ENCODE measurements around the gene GCNA. TPM values are rescaled to one million over a fixed set of nuclear protein-coding genes. Genes with fewer than 3 reads are reported as not detected.

GCNA gene
- total and polyA plus RNA-seq, 2 donors (not counting 1 experiment from before 2014, with no cell fraction given), result 0.74 to 2.3 TPM

DNA sequence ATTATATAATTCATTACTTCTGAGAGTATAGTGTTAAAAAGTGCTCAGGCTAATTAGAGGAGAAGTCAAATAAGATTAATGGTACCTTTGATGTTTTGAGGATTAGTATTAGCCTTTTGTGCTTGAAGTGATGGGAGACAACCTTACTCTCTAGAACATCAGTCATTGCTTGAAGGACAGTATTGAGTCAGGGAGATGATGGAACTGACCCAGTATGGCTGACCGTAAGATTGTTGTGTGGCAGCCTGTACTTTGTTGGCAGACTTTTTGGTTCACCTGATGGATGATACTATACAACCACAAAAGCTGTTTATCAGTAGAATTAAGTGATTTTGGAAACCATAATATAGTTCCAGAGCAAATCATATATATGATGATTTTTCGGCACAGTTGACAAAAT is 35.4 kb upstream of the GCNA start:
- no peak overlapping the region for H3K27ac ChIP-seq (ENCODE audit: insufficient read depth, low read length)
- peaks cover 3% of the 10 kb centered on the region for H3K4me1 ChIP-seq (ENCODE audit: control insufficient read depth, extremely low read depth, insufficient read depth, low read length)
- H3K36me3 ChIP-seq (ENCODE audit: control insufficient read depth, insufficient read depth, low read length), result peaks cover 5% of the 10 kb centered on the region
- H2AFZ ChIP-seq (ENCODE audit: low read length), result no peak overlapping the region
- TF ChIP-seq, protein P1, sequence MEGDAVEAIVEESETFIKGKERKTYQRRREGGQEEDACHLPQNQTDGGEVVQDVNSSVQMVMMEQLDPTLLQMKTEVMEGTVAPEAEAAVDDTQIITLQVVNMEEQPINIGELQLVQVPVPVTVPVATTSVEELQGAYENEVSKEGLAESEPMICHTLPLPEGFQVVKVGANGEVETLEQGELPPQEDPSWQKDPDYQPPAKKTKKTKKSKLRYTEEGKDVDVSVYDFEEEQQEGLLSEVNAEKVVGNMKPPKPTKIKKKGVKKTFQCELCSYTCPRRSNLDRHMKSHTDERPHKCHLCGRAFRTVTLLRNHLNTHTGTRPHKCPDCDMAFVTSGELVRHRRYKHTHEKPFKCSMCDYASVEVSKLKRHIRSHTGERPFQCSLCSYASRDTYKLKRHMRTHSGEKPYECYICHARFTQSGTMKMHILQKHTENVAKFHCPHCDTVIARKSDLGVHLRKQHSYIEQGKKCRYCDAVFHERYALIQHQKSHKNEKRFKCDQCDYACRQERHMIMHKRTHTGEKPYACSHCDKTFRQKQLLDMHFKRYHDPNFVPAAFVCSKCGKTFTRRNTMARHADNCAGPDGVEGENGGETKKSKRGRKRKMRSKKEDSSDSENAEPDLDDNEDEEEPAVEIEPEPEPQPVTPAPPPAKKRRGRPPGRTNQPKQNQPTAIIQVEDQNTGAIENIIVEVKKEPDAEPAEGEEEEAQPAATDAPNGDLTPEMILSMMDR (conservative IDR thresholded peaks at IDR 0.05 in 1 of 2, IDR thresholded peaks at IDR 0.05 in 1 of 2; ENCODE audit: low read depth in 1 of 2, low read length in 2 of 2), result no peak
- TF ChIP-seq EZH2 (IDR thresholded peaks at IDR 0.05; ENCODE audit: low read length, missing control alignments), result no peak
- peak overlapping the region in 1 of 4 experiments; percentile 25 for H3K4me3 ChIP-seq (replicated peaks in 1 of 4; ENCODE audit: control extremely low read depth in 1 of 4, insufficient read depth in 1 of 4, low read depth in 3 of 4, low read length in 4 of 4)
- no peaks in the 10 kb centered on the region for H3K9me3 ChIP-seq (ENCODE audit: control insufficient read depth, insufficient read depth, low read depth, low read length)
- peaks cover 77% of the 10 kb centered on the region for H3K79me2 ChIP-seq (ENCODE audit: control insufficient read depth, insufficient read depth, low read length)
- no peaks in the 10 kb centered on the region for H3K27me3 ChIP-seq (ENCODE audit: control insufficient read depth, insufficient read depth, low read length)
- H4K20me1 ChIP-seq (ENCODE audit: control insufficient read depth, extremely low read depth, insufficient read depth, low read length), result peaks cover 8% of the 10 kb centered on the region
- no peak overlapping the region for H3K9ac ChIP-seq (ENCODE audit: insufficient read depth, low read length)
- H3K4me2 ChIP-seq (ENCODE audit: extremely low read depth, insufficient read depth, low read length), result no peak overlapping the region
- DNase-seq (ENCODE audit: low read depth in 2 of 2), result peak in 1 of 2 donors; percentile 27

DNA sequence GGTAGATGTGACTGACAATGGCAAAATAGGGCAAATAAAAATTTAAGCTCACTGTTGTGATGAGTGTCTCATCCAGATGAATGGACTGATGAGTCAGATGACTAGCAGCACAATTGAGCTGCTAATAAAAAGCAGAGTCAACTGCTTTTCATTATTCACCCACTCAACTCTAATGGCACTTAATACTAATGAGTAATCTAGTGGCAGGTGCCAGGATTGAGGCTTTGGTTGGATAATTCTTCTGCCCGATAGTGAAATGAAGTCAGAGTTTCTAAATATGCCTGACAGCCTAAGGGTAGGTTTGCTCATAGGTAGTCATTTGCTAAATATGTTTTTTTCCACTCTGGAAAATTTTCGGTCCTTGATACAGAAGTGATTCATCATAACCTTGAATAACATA is 34.9 kb upstream of the GCNA start:
- no peaks in the 10 kb centered on the region for H3K9me3 ChIP-seq (ENCODE audit: control insufficient read depth, insufficient read depth, low read depth, low read length)
- H3K4me2 ChIP-seq (ENCODE audit: extremely low read depth, insufficient read depth, low read length), result no peak overlapping the region
- peaks cover 5% of the 10 kb centered on the region for H3K36me3 ChIP-seq (ENCODE audit: control insufficient read depth, insufficient read depth, low read length)
- H3K4me1 ChIP-seq (ENCODE audit: control insufficient read depth, extremely low read depth, insufficient read depth, low read length), result peaks cover 3% of the 10 kb centered on the region
- no peak overlapping the region for H3K9ac ChIP-seq (ENCODE audit: insufficient read depth, low read length)
- peaks cover 8% of the 10 kb centered on the region for H4K20me1 ChIP-seq (ENCODE audit: control insufficient read depth, extremely low read depth, insufficient read depth, low read length)
- no peak overlapping the region for H3K4me3 ChIP-seq (replicated peaks in 1 of 4; ENCODE audit: control extremely low read depth in 1 of 4, insufficient read depth in 1 of 4, low read depth in 3 of 4, low read length in 4 of 4)
- TF ChIP-seq EZH2 (IDR thresholded peaks at IDR 0.05; ENCODE audit: low read length, missing control alignments), result no peak
- TF ChIP-seq, protein P1 (conservative IDR thresholded peaks at IDR 0.05 in 1 of 2, IDR thresholded peaks at IDR 0.05 in 1 of 2; ENCODE audit: low read depth in 1 of 2, low read length in 2 of 2), result no peak
- peak in 1 of 2 donors; percentile 86 for DNase-seq (ENCODE audit: low read depth in 2 of 2)
- no peak overlapping the region for H3K27ac ChIP-seq (ENCODE audit: insufficient read depth, low read length)
- H3K79me2 ChIP-seq (ENCODE audit: control insufficient read depth, insufficient read depth, low read length), result peaks cover 72% of the 10 kb centered on the region
- H3K27me3 ChIP-seq (ENCODE audit: control insufficient read depth, insufficient read depth, low read length), result no peaks in the 10 kb centered on the region
- H2AFZ ChIP-seq (ENCODE audit: low read length), result no peak overlapping the region

DNA sequence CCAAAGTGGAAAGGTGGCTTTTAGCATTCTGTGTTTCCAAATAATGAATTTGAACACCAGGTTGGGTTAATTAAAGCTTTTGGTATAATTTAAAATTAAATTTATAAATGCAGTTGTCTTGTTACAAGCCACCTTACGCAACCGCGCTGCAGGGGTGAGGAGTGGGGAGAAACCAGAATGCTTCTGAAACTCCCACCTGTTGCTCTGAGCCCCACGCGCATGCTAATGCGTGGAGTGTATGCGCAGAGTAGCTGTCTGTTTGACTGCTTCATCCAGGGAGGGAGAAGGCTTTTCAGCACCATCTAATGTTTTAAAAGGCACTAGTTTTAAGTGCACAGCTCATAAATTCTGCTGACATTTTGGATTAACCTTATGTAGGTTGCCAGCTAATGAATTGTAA is 32.9 kb upstream of the GCNA start:
- Histone ChIP-seq H3K4me3 (replicated peaks in 1 of 4; ENCODE audit: control extremely low read depth in 1 of 4, insufficient read depth in 1 of 4, low read depth in 3 of 4, low read length in 4 of 4) (no peak overlapping the region), H2AFZ (ENCODE audit: low read length) (no peak overlapping the region), H3K9me3 (ENCODE audit: control insufficient read depth, insufficient read depth, low read depth, low read length) (no peaks in the 10 kb centered on the region), H3K9ac (ENCODE audit: insufficient read depth, low read length) (no peak overlapping the region), H4K20me1 (ENCODE audit: control insufficient read depth, extremely low read depth, insufficient read depth, low read length) (peaks cover 8% of the 10 kb centered on the region), H3K27me3 (ENCODE audit: control insufficient read depth, insufficient read depth, low read length) (no peaks in the 10 kb centered on the region), H3K4me2 (ENCODE audit: extremely low read depth, insufficient read depth, low read length) (no peak overlapping the region), H3K79me2 (ENCODE audit: control insufficient read depth, insufficient read depth, low read length) (peaks cover 53% of the 10 kb centered on the region), H3K36me3 (ENCODE audit: control insufficient read depth, insufficient read depth, low read length) (peaks cover 5% of the 10 kb centered on the region), H3K27ac (ENCODE audit: insufficient read depth, low read length) (no peak overlapping the region), H3K4me1 (ENCODE audit: control insufficient read depth, extremely low read depth, insufficient read depth, low read length) (peaks cover 3% of the 10 kb centered on the region)
- DNase-seq (ENCODE audit: low read depth in 2 of 2), result no peak
- no peak for TF ChIP-seq EZH2 (IDR thresholded peaks at IDR 0.05; ENCODE audit: low read length, missing control alignments)
